Ovary (tissue), 9 donors: ENCODE measurements around the gene CYP8B1. TPM values are rescaled to one million over a fixed set of nuclear protein-coding genes. Genes with fewer than 3 reads are reported as not detected.

Experiments
- DNase-seq, 5 donors: peaks; one replicate each; pipeline ENCODE4 v3.0.0-alpha.2; 2019 to 2020
- H3K27ac ChIP-seq, 2 donors: fragments of 200-600 bp; one replicate each; pipeline versions ENCODE4 v1.5.1 to v1.8.0; 2019 to 2022
- H3K27me3 ChIP-seq: fragments of 200-600 bp; one replicate; pipeline ENCODE4 v1.8.0; 2022
- H3K36me3 ChIP-seq: fragments of 200-600 bp; sonication (generic); one replicate; pipeline ENCODE4 v1.5.1; 2019
- H3K4me1 ChIP-seq: one replicate; pipeline ENCODE4 v1.8.1; 2013; ENCODE audit warnings: mild to moderate bottlenecking, moderate library complexity; ENCODE audit not compliant: insufficient read depth
- H3K4me3 ChIP-seq: fragments of 200-600 bp; sonication (generic); one replicate; pipeline ENCODE4 v1.5.1; 2017
- H3K9me3 ChIP-seq, 2 donors: fragments of 200-600 bp in 1 of 2; sonication (generic) in 1 of 2; one replicate each; pipeline versions ENCODE4 v1.5.1 to v1.8.1; 2013 to 2019; ENCODE audit warnings: mild to moderate bottlenecking in 1 of 2, moderate library complexity in 1 of 2
- CTCF ChIP-seq, 3 donors: fragments of 450-650 bp in 2 of 3; fragments of 200-600 bp in 1 of 3; IDR thresholded peaks; one replicate each; pipeline versions ENCODE4 v1.5.1 to v1.8.0; 2016 to 2022; ENCODE audit warnings: antibody characterized with exemption in 3 of 3, mild to moderate bottlenecking in 1 of 3
- EP300 ChIP-seq: sonication (generic); formaldehyde crosslinking; IDR thresholded peaks from one replicate; pipeline ENCODE4 v1.6.1; 2017; ENCODE audit warnings: antibody characterized with exemption
- POLR2A ChIP-seq: fragments of 450-650 bp; IDR thresholded peaks from one replicate; pipeline ENCODE4 v1.6.1; 2017; ENCODE audit warnings: antibody characterized with exemption, mild to moderate bottlenecking, moderate library complexity
- WGBS, 3 donors: extraction: QIAGEN DNeasy Blood & Tissue Kit in 1 of 3; methylation state at CpG; one replicate each; pipeline versions ENCODE4 v1.1.5 to v1.1.7; 2013 to 2017; 5-methylcytosine and 5-hydroxymethylcytosine counted together
- intact Hi-C, 4 donors: fragments of 100-400 bp; cut with DNase I; formaldehyde crosslinking; loops; one replicate each; pipeline versions ENCODE4 v1.11.0 to v1.15.1; 2022 to 2023
- polyA plus RNA-seq, 2 donors: library from polyadenylated mRNA; stranded (reverse); fragments of 200-250 nt in 1 of 2; fragments of 350-450 nt in 1 of 2; fragmentation: Illumina TruSeq in 1 of 2; extraction: RNeasy Lipid Tissue Mini Kit (QIAGEN cat#74804) in 1 of 2; gene quantifications; one replicate each; pipeline ENCODE4 v1.2.3, GENCODE V29; 2013 to 2014
- total RNA-seq, 7 donors: library from RNA; depleted of rRNA in 2 of 7; stranded (reverse); fragments of >200 nt in 2 of 7; fragmentation: NEBNext Ultra II Directional in 3 of 7; extraction: Animal tissue kit (Norgen Biotek cat#: 25700) in 3 of 7; gene quantifications; one replicate each; pipeline versions ENCODE4 v1.1.0 to v1.2.4, GENCODE V29; 2016 to 2023
- donor health status: DM: no; HTN: no; CAD: no; lungs with moderate emphysema.
- donor health status: DM: no; HTN: no; CAD: no.
- donor health status: Bipolar disorder and iron deficiency.
- donor health status: DM: yes; HTN: yes; CAD: no.
- donor health status: DM: no; HTN: no; CAD: no.
- donor health status: DM: yes; HTN: yes; CAD: no.

The CYP8B1 gene
- total and polyA plus RNA-seq, 9 donors: 0.05 to 0.46 TPM; not detected in 7

GRCh38 chr3:42827654-42828053 lies 48.0 kb downstream of the CYP8B1 start:
- TF ChIP-seq POLR2A: no peak
- no peak for TF ChIP-seq CTCF (IDR thresholded peaks at IDR 0.05)
- TF ChIP-seq EP300: no peak
- H3K4me1 ChIP-seq: no peaks in the 10 kb centered on the region
- H3K27me3 ChIP-seq: no peaks in the 10 kb centered on the region
- 45 to 53% (median 52%) methylated on average over 4 of the region's 4 CpGs for WGBS, 3 donors
- H3K4me3 ChIP-seq: no peak overlapping the region
- H3K36me3 ChIP-seq: no peaks in the 10 kb centered on the region
- no peak for DNase-seq
- no peak overlapping the region for H3K27ac ChIP-seq
- intact Hi-C loops: no loop called here
- H3K9me3 ChIP-seq: no peaks in the 10 kb centered on the region

- no peaks in the 10 kb centered on the region for H3K9me3 ChIP-seq
- H3K27ac ChIP-seq: no peak overlapping the region
- DNase-seq: no peak
- no peak overlapping the region for H3K4me3 ChIP-seq
- intact Hi-C loops: no loop called here
- TF ChIP-seq POLR2A (no peak), CTCF (IDR thresholded peaks at IDR 0.05) (no peak), EP300 (no peak)
- no peaks in the 10 kb centered on the region for H3K36me3 ChIP-seq
- no peaks in the 10 kb centered on the region for H3K27me3 ChIP-seq
- H3K4me1 ChIP-seq: no peaks in the 10 kb centered on the region
Observed at GRCh38 chr3:42827023-42827422, 48.7 kb downstream of the CYP8B1 start.

GRCh38 chr3:42826141-42826540 lies 49.5 kb downstream of the CYP8B1 start:
- H3K36me3 ChIP-seq: no peaks in the 10 kb centered on the region
- H3K4me1 ChIP-seq: no peaks in the 10 kb centered on the region

GRCh38 chr3:42823351-42823750 lies 52.3 kb downstream of the CYP8B1 start:
- no peak for DNase-seq
- Histone ChIP-seq H3K36me3 (no peaks in the 10 kb centered on the region), H3K4me1 (no peaks in the 10 kb centered on the region), H3K27me3 (no peaks in the 10 kb centered on the region), H3K9me3 (no peaks in the 10 kb centered on the region), H3K4me3 (no peak overlapping the region), H3K27ac (no peak overlapping the region)
- intact Hi-C loops: no loop called here
- 66 to 82% (median 75%) methylated on average over 2 of the region's 2 CpGs for WGBS, 3 donors
- TF ChIP-seq POLR2A (no peak), CTCF (IDR thresholded peaks at IDR 0.05) (no peak), EP300 (no peak)

More at GRCh38 chr3:42826141-42826540, 49.5 kb downstream of the CYP8B1 start:
- Histone ChIP-seq H3K27me3 (no peaks in the 10 kb centered on the region), H3K4me3 (no peak overlapping the region), H3K27ac (no peak overlapping the region), H3K9me3 (no peaks in the 10 kb centered on the region)
- intact Hi-C loops: no loop called here
- no peak for DNase-seq
- TF ChIP-seq POLR2A (no peak), CTCF (IDR thresholded peaks at IDR 0.05) (no peak), EP300 (no peak)

GRCh38 chr3:42822828-42823227 lies 52.9 kb downstream of the CYP8B1 start:
- WGBS, 3 donors: 83 to 95% (median 94%) methylated on average over 3 of the region's 3 CpGs
- no peak for TF ChIP-seq EP300
- TF ChIP-seq CTCF (IDR thresholded peaks at IDR 0.05): no peak
- no peak for TF ChIP-seq POLR2A
- no peaks in the 10 kb centered on the region for H3K9me3 ChIP-seq
- no peaks in the 10 kb centered on the region for H3K27me3 ChIP-seq
- DNase-seq: no peak
- no peak overlapping the region for H3K4me3 ChIP-seq
- H3K36me3 ChIP-seq: no peaks in the 10 kb centered on the region
- no peak overlapping the region for H3K27ac ChIP-seq
- H3K4me1 ChIP-seq: no peaks in the 10 kb centered on the region
- intact Hi-C loops: no loop called here
